B cell (primary cell): ENCODE results near the gene NAV1. TPM values are rescaled to one million over a fixed set of nuclear protein-coding genes. Genes with fewer than 3 reads are reported as not detected.

ENCODE experiments used
- ATAC-seq: fragments of 200-7000 bp; cut with Tn5 transposase; one replicate; pipeline ENCODE4 v1.10.0; 2021; ENCODE audit warnings: low read depth, mild to moderate bottlenecking, moderate number of reproducible peaks, moderate library complexity
- CTCF ChIA-PET: fragments of 350-600 bp; sonication (Branson Sonifier 250); formaldehyde crosslinking; loops from one replicate; lab custom pipeline; 2021; ENCODE audit warnings: antibody characterized with exemption, inconsistent platforms; lab: Charles Lee
- POLR2A ChIA-PET: fragments of 350-600 bp; sonication (Branson Sonifier 250); formaldehyde crosslinking; loops from one replicate; lab custom pipeline; 2021; ENCODE audit warnings: antibody characterized with exemption; lab: Charles Lee
- DNase-seq: peaks from one replicate; pipeline ENCODE4 v3.0.0; 2013
- H2AFZ ChIP-seq: 2 replicates; pipeline ENCODE4 v1.6.1; 2012; ENCODE audit warnings: mild to moderate bottlenecking, low read depth, low read length; ENCODE audit not compliant: insufficient read depth, poor library complexity, severe bottlenecking
- H3K27ac ChIP-seq, 2 donors: 1 replicate in 1 of 2; 2 replicates in 1 of 2; pipeline ENCODE4 v1.5.1; 2012 to 2013; ENCODE audit warnings: low read length in 2 of 2, mild to moderate bottlenecking in 2 of 2, moderate library complexity in 1 of 2
- H3K27me3 ChIP-seq, 4 experiments: fragments of 200-600 bp in 1 of 4; sonication (generic) in 1 of 4; replicated peaks in 1 of 4; 1 replicate in 2 of 4; 2 replicates in 2 of 4; pipeline versions ENCODE4 v1.6.1 to v1.7.0; 2013 to 2016; ENCODE audit warnings: low read length in 3 of 4, mild to moderate bottlenecking in 2 of 4, mixed read lengths in 1 of 4, moderate library complexity in 1 of 4; ENCODE audit not compliant: insufficient read depth in 4 of 4, control insufficient read depth in 3 of 4; ENCODE audit errors: control extremely low read depth in 1 of 4
- H3K36me3 ChIP-seq, 2 experiments: replicated peaks in 1 of 2; 1 replicate in 1 of 2; 2 replicates in 1 of 2; pipeline versions ENCODE4 v1.6.1 to v1.7.1; 2013; ENCODE audit warnings: low read length in 1 of 2; ENCODE audit not compliant: insufficient read depth in 2 of 2, control insufficient read depth in 1 of 2; ENCODE audit errors: control extremely low read depth in 1 of 2, extremely low read depth in 1 of 2
- H3K4me1 ChIP-seq, 2 donors: fragments of 200-600 bp in 1 of 2; sonication (generic) in 1 of 2; 1 replicate in 1 of 2; 2 replicates in 1 of 2; pipeline versions ENCODE4 v1.5.1 to v1.6.1; 2013 to 2017; ENCODE audit warnings: low read length in 2 of 2; ENCODE audit not compliant: control insufficient read depth in 2 of 2, insufficient read depth in 2 of 2
- H3K4me2 ChIP-seq: replicated peaks from 2 replicates; pipeline ENCODE3; 2012; ENCODE audit warnings: mild to moderate bottlenecking, low read depth, low read length; ENCODE audit not compliant: poor library complexity, severe bottlenecking
- H3K4me3 ChIP-seq, 5 experiments: fragments of 200-600 bp in 1 of 5; sonication (generic) in 1 of 5; 1 replicate in 3 of 5; 2 replicates in 2 of 5; pipeline versions ENCODE4 v1.5.1 to v1.7.0; 2011 to 2016; ENCODE audit warnings: low read length in 4 of 5, mild to moderate bottlenecking in 4 of 5, low read depth in 2 of 5, control low read depth in 1 of 5, moderate library complexity in 1 of 5; ENCODE audit not compliant: insufficient read depth in 1 of 5; ENCODE audit errors: control extremely low read depth in 1 of 5, extremely low read depth in 1 of 5
- H3K79me2 ChIP-seq: fragments of 200-600 bp; sonication (generic); one replicate; pipeline ENCODE4 v1.6.0; 2016; ENCODE audit warnings: low read length; ENCODE audit not compliant: control insufficient read depth, insufficient read depth
- H3K9ac ChIP-seq: fragments of 200-600 bp; sonication (generic); 2 replicates; pipeline ENCODE4 v1.6.1; 2017; ENCODE audit warnings: mild to moderate bottlenecking, low read length, moderate library complexity
- H3K9me3 ChIP-seq, 3 donors: one replicate each; pipeline versions ENCODE4 v1.6.1 to v1.7.1; 2013; ENCODE audit warnings: low read length in 2 of 3; ENCODE audit not compliant: control insufficient read depth in 2 of 3, insufficient read depth in 1 of 3; ENCODE audit errors: control extremely low read depth in 1 of 3
- H4K20me1 ChIP-seq: 2 replicates; pipeline ENCODE4 v1.6.0; 2012; ENCODE audit warnings: mild to moderate bottlenecking, low read length; ENCODE audit not compliant: insufficient read depth, control insufficient read depth, poor library complexity, severe bottlenecking
- H3K27ac Mint-ChIP-seq: one replicate; pipeline ENCODE4 v1.8.0; 2021; ENCODE audit warnings: mixed read lengths
- H3K27me3 Mint-ChIP-seq: one replicate; pipeline ENCODE4 v1.8.0; 2021; ENCODE audit warnings: mixed read lengths
- H3K4me1 Mint-ChIP-seq: one replicate; pipeline ENCODE4 v1.8.0; 2021; ENCODE audit warnings: mixed read lengths
- H3K4me3 Mint-ChIP-seq: one replicate; pipeline ENCODE4 v1.8.0; 2021; ENCODE audit warnings: mixed read lengths
- H3K9me3 Mint-ChIP-seq: one replicate; pipeline ENCODE4 v1.8.0; 2022; ENCODE audit warnings: mixed read lengths; ENCODE audit not compliant: insufficient read depth
- EZH2 ChIP-seq: IDR thresholded peaks from 2 replicates; pipeline ENCODE4 v1.6.1; 2012; ENCODE audit warnings: borderline replicate concordance, low read depth, mild to moderate bottlenecking, moderate library complexity, low read length; ENCODE audit not compliant: insufficient read depth, poor library complexity, severe bottlenecking
- WGBS: methylation state at CpG from one replicate; pipeline ENCODE4 v1.1.5; 2013; ENCODE audit warnings: missing lambda C conversion rate; ENCODE audit not compliant: insufficient coverage; 5-methylcytosine and 5-hydroxymethylcytosine counted together
- intact Hi-C: fragments of 100-400 bp; cut with micrococcal nuclease; formaldehyde crosslinking; loops from one replicate; pipeline ENCODE4 v1.10.0; 2022
- polyA plus RNA-seq: library from polyadenylated mRNA; depleted of rRNA; stranded (reverse); fragments of >200 nt; gene quantifications from 2 replicates; pipeline ENCODE4 v1.2.3, GENCODE V29; 2012
- total RNA-seq, 2 donors: library from RNA; stranded (reverse); fragments of 120-200 nt in 1 of 2; gene quantifications; 1 replicate in 1 of 2; 2 replicates in 1 of 2; pipeline versions ENCODE4 v1.2.3 to v1.2.4, GENCODE V29; 2013 to 2022
- TF ChIP-seq, protein P1 (sequence below): fragments of 200-600 bp; IDR thresholded peaks from one replicate; pipeline ENCODE4 v1.8.0; 2022; ENCODE audit warnings: antibody characterized with exemption, mild to moderate bottlenecking

Gene NAV1
- total and polyA plus RNA-seq, 2 donors (not counting 1 experiment from before 2014, with no cell fraction given): 1.5 to 4.3 TPM

DNA sequence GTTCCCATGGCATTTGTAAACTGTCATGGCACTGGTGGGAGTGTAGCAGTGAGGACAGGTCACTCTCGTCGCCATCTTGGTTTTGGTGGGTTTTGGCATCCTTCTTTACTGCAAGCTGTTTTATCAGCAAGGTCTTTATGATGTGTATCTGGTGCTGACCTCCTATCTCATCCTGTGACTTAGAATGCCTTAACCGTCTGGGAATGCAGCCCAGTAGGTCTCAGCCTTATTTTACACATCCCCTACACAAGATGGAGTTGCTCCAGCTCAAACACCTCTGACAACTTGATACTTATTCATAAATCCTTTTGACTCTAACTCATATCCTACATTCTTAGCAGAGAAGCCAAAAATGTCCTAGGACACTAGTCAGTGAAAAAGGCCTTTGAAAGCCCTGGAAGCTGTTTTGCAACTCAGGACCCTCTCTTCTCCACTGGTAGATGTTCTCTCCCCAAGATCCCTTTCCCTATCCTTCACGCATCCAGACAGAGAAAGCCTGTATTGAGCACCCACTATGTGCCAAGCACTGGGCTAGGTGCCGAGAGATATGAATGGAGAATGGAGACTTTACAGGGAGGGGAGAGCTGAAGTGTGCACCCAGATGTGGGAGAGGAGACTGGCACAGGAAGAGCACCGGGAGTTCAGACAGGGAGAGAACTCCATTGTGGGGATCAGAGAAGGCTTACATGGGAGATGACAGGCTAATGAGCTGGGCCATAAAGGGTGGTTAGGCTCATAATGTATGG, 25.3 kb upstream of the NAV1 start:
- no peak overlapping the region for H3K27ac Mint-ChIP-seq
- H3K9ac ChIP-seq: no peak overlapping the region
- no peaks in the 10 kb centered on the region for H3K9me3 Mint-ChIP-seq
- H3K4me1 ChIP-seq: peaks cover 0 to 3% of the 10 kb centered on the region in 2 donors
- H3K27me3 Mint-ChIP-seq: no peaks in the 10 kb centered on the region
- intact Hi-C loops: loop anchor here (1.0 kb wide), 2 partner anchors 31 to 65 kb away; no protein-coding TSS in a partner anchor
- no peaks in the 10 kb centered on the region for H3K9me3 ChIP-seq
- no peak overlapping the region for H2AFZ ChIP-seq
- DNase-seq (no peak), ATAC-seq (no peak)
- H4K20me1 ChIP-seq: peaks cover 9% of the 10 kb centered on the region
- ChIA-PET CTCF (interaction anchor here (0.6 to 13.3 kb wide), 19 partner anchors 11 to 498 kb away, joined by 3 to 407 read pairs (median 10); partner anchors contain the start of gene NAV1), POLR2A (interaction anchor here (0.9 kb wide), 1 partner anchor 31 kb away, joined by 3 read pairs; no protein-coding TSS in a partner anchor)
- H3K79me2 ChIP-seq: peaks cover 5% of the 10 kb centered on the region
- H3K4me1 Mint-ChIP-seq: peaks cover 12% of the 10 kb centered on the region
- H3K36me3 ChIP-seq: no peaks in the 10 kb centered on the region
- H3K27me3 ChIP-seq: no peaks in the 10 kb centered on the region
- WGBS: 96% methylated on average over 3 of the region's 6 CpGs
- no peak overlapping the region for H3K27ac ChIP-seq
- TF ChIP-seq, protein P1, sequence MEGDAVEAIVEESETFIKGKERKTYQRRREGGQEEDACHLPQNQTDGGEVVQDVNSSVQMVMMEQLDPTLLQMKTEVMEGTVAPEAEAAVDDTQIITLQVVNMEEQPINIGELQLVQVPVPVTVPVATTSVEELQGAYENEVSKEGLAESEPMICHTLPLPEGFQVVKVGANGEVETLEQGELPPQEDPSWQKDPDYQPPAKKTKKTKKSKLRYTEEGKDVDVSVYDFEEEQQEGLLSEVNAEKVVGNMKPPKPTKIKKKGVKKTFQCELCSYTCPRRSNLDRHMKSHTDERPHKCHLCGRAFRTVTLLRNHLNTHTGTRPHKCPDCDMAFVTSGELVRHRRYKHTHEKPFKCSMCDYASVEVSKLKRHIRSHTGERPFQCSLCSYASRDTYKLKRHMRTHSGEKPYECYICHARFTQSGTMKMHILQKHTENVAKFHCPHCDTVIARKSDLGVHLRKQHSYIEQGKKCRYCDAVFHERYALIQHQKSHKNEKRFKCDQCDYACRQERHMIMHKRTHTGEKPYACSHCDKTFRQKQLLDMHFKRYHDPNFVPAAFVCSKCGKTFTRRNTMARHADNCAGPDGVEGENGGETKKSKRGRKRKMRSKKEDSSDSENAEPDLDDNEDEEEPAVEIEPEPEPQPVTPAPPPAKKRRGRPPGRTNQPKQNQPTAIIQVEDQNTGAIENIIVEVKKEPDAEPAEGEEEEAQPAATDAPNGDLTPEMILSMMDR: no peak
- no peak for TF ChIP-seq EZH2
- no peak overlapping the region for H3K4me2 ChIP-seq
- H3K4me3 Mint-ChIP-seq: no peak overlapping the region
- H3K4me3 ChIP-seq: no peak overlapping the region

DNA sequence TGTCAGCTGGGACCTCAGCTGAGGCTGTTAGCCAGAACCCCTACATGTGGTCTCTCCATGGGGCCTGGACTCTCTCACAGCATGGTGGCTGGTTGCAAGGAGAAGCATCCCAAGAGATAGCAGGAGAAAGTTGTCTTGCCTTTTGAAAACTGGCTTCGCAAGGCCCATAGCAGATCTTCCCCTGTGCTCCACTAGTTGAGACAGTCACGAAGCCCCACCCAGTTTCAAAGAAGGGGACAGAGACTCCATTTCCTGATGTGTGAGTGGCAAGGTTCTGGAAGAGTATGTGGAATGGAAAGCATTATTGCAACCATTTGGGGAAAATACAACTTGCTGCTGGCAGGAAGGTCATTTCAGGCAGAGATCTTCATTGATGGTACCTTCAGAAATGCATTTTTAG, 24.5 kb upstream of the NAV1 start:
- peaks cover 5% of the 10 kb centered on the region for H3K79me2 ChIP-seq
- H3K9me3 ChIP-seq: no peaks in the 10 kb centered on the region
- POLR2A ChIA-PET: no interaction called here
- H3K27ac Mint-ChIP-seq: no peak overlapping the region
- H3K4me2 ChIP-seq: no peak overlapping the region
- H3K27me3 ChIP-seq: no peaks in the 10 kb centered on the region
- peaks cover 9% of the 10 kb centered on the region for H4K20me1 ChIP-seq
- no peak overlapping the region for H3K4me3 Mint-ChIP-seq
- DNase-seq (no peak), ATAC-seq (no peak)
- no peaks in the 10 kb centered on the region for H3K27me3 Mint-ChIP-seq
- peaks cover 12% of the 10 kb centered on the region for H3K4me1 Mint-ChIP-seq
- H3K9ac ChIP-seq: no peak overlapping the region
- TF ChIP-seq EZH2: no peak
- TF ChIP-seq, protein P1: no peak
- H3K9me3 Mint-ChIP-seq: no peaks in the 10 kb centered on the region
- 100% methylated on average over 2 of the region's 2 CpGs for WGBS
- no peaks in the 10 kb centered on the region for H3K36me3 ChIP-seq
- no peak overlapping the region for H2AFZ ChIP-seq
- H3K4me1 ChIP-seq: peaks cover 0 to 3% of the 10 kb centered on the region in 2 donors
- intact Hi-C loops: no loop called here
- H3K4me3 ChIP-seq: no peak overlapping the region
- no peak overlapping the region for H3K27ac ChIP-seq
- CTCF ChIA-PET: interaction anchor here (1.5 to 13.3 kb wide), 10 partner anchors 10 to 499 kb away, joined by 3 to 407 read pairs (median 40); no protein-coding TSS in a partner anchor
